Upper lobe of left lung (tissue), 6 donors: ENCODE data around the gene PILRB. TPM values are rescaled to one million over a fixed set of nuclear protein-coding genes. Genes with fewer than 3 reads are reported as not detected.
A peak's percentile ranks its signal among the peaks of the same experiment; 100 is the strongest.
"Not testable (repeated sequence)": the region's sequence is repeated elsewhere in the genome, so short reads cannot be mapped to it uniquely, and the experiment has no call there.

Experiments
- ATAC-seq, 2 donors: fragments of 200-7000 bp; cut with Tn5 transposase; one replicate each; pipeline ENCODE4 v1.9.1; 2022; ENCODE audit warnings: mild to moderate bottlenecking in 2 of 2, moderate library complexity in 2 of 2; ENCODE audit not compliant: low FRiP score in 2 of 2
- DNase-seq, 2 donors: peaks; one replicate each; pipeline ENCODE4 v3.0.0-alpha.2; 2019 to 2020
- H3K27ac ChIP-seq, 4 donors: fragments of 200-600 bp; sonication (generic); one replicate each; pipeline ENCODE4 v1.5.1; 2016 to 2019
- H3K27me3 ChIP-seq, 4 donors: fragments of 200-600 bp; sonication (generic); one replicate each; pipeline ENCODE4 v1.5.1; 2017 to 2019
- H3K36me3 ChIP-seq, 4 donors: fragments of 200-600 bp; sonication (generic); one replicate each; pipeline ENCODE4 v1.5.1; 2016 to 2019
- H3K4me1 ChIP-seq, 4 donors: fragments of 200-600 bp; sonication (generic); one replicate each; pipeline ENCODE4 v1.5.1; 2018 to 2019
- H3K4me3 ChIP-seq, 4 donors: fragments of 200-600 bp; sonication (generic); one replicate each; pipeline ENCODE4 v1.5.1; 2017 to 2019; ENCODE audit warnings: mild to moderate bottlenecking in 2 of 4, moderate library complexity in 1 of 4
- H3K9me3 ChIP-seq, 4 donors: fragments of 200-600 bp; sonication (generic); one replicate each; pipeline ENCODE4 v1.5.1; 2018 to 2019
- EP300 ChIP-seq, 4 donors: sonication (generic); formaldehyde crosslinking; IDR thresholded peaks; one replicate each; pipeline ENCODE4 v1.5.1; 2017; ENCODE audit warnings: antibody characterized with exemption in 4 of 4, control low read depth in 2 of 4
- POLR2A ChIP-seq, 4 donors: fragments of 450-650 bp; IDR thresholded peaks; one replicate each; pipeline ENCODE4 v1.5.1; 2016 to 2017; ENCODE audit warnings: antibody characterized with exemption in 4 of 4, mild to moderate bottlenecking in 2 of 4
- POLR2AphosphoS5 ChIP-seq, 2 donors: sonication (generic); formaldehyde crosslinking; IDR thresholded peaks; one replicate each; pipeline ENCODE4 v1.5.1; 2017; ENCODE audit warnings: antibody characterized with exemption in 2 of 2
- WGBS, 2 donors: methylation state at CpG; one replicate each; pipeline ENCODE4 v1.1.5; 2017 to 2018; 5-methylcytosine and 5-hydroxymethylcytosine counted together
- total RNA-seq, 6 donors: library from RNA; depleted of rRNA in 4 of 6; stranded (reverse); fragments of >200 nt in 4 of 6; gene quantifications; one replicate each; pipeline versions ENCODE4 v1.1.0 to v1.2.1, GENCODE V29; 2016 to 2021
- TF ChIP-seq, protein P1 (sequence below), 6 experiments: fragments of 450-650 bp in 4 of 6; fragments of 200-600 bp in 2 of 6; sonication (generic) in 2 of 6; IDR thresholded peaks; one replicate each; pipeline ENCODE4 v1.5.1; 2016 to 2019; ENCODE audit warnings: antibody characterized with exemption in 6 of 6
- donor health status: DM: no; HTN: no; CAD: no; lungs with moderate emphysema.
- donor health status: DM: no; HTN: yes; CAD: no; lungs with severe emphysema.

Gene PILRB
- total RNA-seq, 6 donors from 2014 or later, result 18.4 to 259 (median 39.9) TPM

- Histone ChIP-seq H3K4me3 (no peak overlapping the region), H3K36me3 (peaks cover 0 to 8% (median 0%) of the 10 kb centered on the region in 4 donors), H3K27me3 (no peaks in the 10 kb centered on the region), H3K27ac (peak overlapping the region; percentile 82 to 89 (median 86)), H3K9me3 (no peaks in the 10 kb centered on the region), H3K4me1 (peaks cover 9 to 25% (median 18%) of the 10 kb centered on the region in 4 donors)
- WGBS, 2 donors, result 28 to 33% methylated on average over 4 to 8 of the region's 8 CpGs
- ATAC-seq, result peak; percentile 20 to 52
- peak; percentile 50 to 66 for DNase-seq
- TF ChIP-seq EP300 (IDR thresholded peaks at IDR 0.05), result no peak
- peak in 1 of 4 donors; percentile 67 for TF ChIP-seq POLR2A (IDR thresholded peaks at IDR 0.05)
- TF ChIP-seq, protein P1, sequence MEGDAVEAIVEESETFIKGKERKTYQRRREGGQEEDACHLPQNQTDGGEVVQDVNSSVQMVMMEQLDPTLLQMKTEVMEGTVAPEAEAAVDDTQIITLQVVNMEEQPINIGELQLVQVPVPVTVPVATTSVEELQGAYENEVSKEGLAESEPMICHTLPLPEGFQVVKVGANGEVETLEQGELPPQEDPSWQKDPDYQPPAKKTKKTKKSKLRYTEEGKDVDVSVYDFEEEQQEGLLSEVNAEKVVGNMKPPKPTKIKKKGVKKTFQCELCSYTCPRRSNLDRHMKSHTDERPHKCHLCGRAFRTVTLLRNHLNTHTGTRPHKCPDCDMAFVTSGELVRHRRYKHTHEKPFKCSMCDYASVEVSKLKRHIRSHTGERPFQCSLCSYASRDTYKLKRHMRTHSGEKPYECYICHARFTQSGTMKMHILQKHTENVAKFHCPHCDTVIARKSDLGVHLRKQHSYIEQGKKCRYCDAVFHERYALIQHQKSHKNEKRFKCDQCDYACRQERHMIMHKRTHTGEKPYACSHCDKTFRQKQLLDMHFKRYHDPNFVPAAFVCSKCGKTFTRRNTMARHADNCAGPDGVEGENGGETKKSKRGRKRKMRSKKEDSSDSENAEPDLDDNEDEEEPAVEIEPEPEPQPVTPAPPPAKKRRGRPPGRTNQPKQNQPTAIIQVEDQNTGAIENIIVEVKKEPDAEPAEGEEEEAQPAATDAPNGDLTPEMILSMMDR (IDR thresholded peaks at IDR 0.05), result no peak
- peak in 1 of 2 donors; percentile 42 for TF ChIP-seq POLR2AphosphoS5 (IDR thresholded peaks at IDR 0.05)
Observed at GRCh38 chr7:100372256-100372655, 14.3 kb downstream of the PILRB start.

DNA sequence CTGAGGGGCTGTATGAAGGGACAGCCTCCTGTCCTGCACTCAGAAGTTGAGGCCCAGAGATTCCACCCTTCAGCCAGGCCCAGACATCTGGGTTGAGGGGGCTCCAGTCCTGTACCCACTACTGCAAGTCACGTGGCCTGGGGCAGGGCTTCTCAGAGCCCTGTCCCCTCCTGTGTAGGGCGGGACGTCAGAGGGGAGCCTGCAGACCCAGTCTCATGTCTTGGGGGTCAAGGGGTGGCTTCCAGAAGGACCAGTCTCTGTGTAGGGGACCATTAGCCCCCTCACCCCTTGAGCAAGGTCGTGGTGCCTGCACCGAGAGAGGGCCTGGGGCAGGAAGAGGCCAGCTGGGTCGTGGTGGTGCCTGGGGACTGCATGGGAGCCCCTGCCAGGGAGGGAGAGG lies 14.8 kb downstream of the PILRB start:
- Histone ChIP-seq H3K9me3 (no peaks in the 10 kb centered on the region), H3K27me3 (no peaks in the 10 kb centered on the region), H3K4me3 (no peak overlapping the region), H3K36me3 (peaks cover 0 to 4% (median 0%) of the 10 kb centered on the region in 4 donors), H3K4me1 (peaks cover 9 to 23% (median 18%) of the 10 kb centered on the region in 4 donors), H3K27ac (peak overlapping the region; percentile 82 to 89 (median 86))
- TF ChIP-seq POLR2AphosphoS5 (IDR thresholded peaks at IDR 0.05) (no peak), EP300 (IDR thresholded peaks at IDR 0.05) (no peak), POLR2A (IDR thresholded peaks at IDR 0.05) (no peak)
- TF ChIP-seq, protein P1 (IDR thresholded peaks at IDR 0.05), result no peak
- peak in 1 of 2 donors; percentile 35 for DNase-seq
- peak in 1 of 2 donors; percentile 6 for ATAC-seq
- WGBS, 2 donors, result 58% methylated on average over 6 of the region's 6 CpGs; no CpG with 5 or more reads in 1 of the 2 donors

- TF ChIP-seq POLR2A (IDR thresholded peaks at IDR 0.05), result peak in 1 of 4 donors; percentile 71
- TF ChIP-seq POLR2AphosphoS5 (IDR thresholded peaks at IDR 0.05), result peak; percentile 53 to 54
- TF ChIP-seq, protein P1 (IDR thresholded peaks at IDR 0.05), result no peak
- no peak for TF ChIP-seq EP300 (IDR thresholded peaks at IDR 0.05)
- H3K4me1 ChIP-seq, result peaks cover 9 to 23% (median 16%) of the 10 kb centered on the region in 4 donors
- no peaks in the 10 kb centered on the region for H3K9me3 ChIP-seq
- DNase-seq, result peak; percentile 56 to 82
- H3K27me3 ChIP-seq, result no peaks in the 10 kb centered on the region
- 26 to 48% methylated on average over 3 to 11 of the region's 12 CpGs for WGBS, 2 donors
- peak within 1 kb of the TSS; percentile 82 to 89 (median 86) for H3K27ac ChIP-seq
- no peaks in the 10 kb centered on the region for H3K36me3 ChIP-seq
- ATAC-seq, result peak; percentile 70 to 76
- peak within 1 kb of the TSS in 3 of 4 donors; percentile 18 to 40 (median 32) for H3K4me3 ChIP-seq
Observed at GRCh38 chr7:100373261-100373831, 15.4 kb downstream of the PILRB start, which contains the start of gene PILRA. Gene PILRA, plus strand, starts transcription at chr7:100373487. Its CDS starts 170 bp downstream, at chr7:100373657.

DNA sequence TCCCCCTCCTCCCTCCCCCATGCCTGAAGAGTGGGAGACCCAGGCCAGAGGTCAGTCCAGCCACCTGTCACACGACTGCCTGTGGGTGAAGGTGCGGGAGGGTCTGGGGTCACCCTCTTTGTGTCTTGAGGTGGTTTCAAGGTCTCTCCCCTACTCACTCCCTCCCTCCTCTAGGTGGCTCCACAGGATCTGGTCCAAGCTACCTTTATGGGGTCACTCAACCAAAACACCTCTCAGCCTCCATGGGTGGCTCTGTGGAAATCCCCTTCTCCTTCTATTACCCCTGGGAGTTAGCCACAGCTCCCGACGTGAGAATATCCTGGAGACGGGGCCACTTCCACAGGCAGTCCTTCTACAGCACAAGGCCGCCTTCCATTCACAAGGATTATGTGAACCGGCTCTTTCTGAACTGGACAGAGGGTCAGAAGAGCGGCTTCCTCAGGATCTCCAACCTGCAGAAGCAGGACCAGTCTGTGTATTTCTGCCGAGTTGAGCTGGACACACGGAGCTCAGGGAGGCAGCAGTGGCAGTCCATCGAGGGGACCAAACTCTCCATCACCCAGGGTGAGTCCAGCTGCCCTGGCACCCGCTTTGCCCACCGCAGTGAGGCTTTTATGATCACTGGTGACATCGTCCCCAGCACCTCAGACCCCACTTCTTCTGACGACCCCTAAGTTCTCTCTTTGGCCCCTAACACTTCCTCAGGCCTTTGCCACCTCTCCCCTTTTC lies 16.1 kb downstream of the PILRB start:
- DNase-seq, H3K9me3 ChIP-seq, H3K36me3 ChIP-seq, ATAC-seq, H3K27me3 ChIP-seq: not testable (repeated sequence)
- WGBS, 2 donors, result 73 to 77% methylated on average over 13 to 14 of the region's 15 CpGs
- H3K4me3 ChIP-seq, result peak overlapping the region in 3 of 4 donors; percentile 18 to 40 (median 32)
- peak overlapping the region; percentile 82 to 89 (median 86) for H3K27ac ChIP-seq
- peaks cover 9 to 23% (median 15%) of the 10 kb centered on the region in 4 donors for H3K4me1 ChIP-seq

DNA sequence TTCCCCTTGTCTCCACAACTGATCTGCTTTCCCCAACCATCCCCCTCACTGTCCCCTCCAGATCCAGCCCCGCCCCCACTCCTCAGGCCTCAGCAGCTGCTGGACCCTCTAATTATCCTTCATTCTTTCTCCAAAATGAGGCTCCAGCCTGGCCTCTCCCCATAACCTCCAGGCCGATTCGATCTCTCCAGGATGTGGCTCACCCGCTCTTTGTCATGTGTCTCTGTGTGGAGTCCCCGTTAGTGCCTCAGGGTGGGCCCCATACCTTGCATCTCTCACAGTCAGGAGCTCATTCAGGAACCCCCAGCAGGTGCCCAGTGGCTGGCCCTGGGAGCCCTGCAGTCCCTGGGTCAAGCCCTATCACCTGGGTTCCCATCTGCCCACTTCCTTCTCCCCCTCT lies 16.7 kb downstream of the PILRB start:
- H3K4me3 ChIP-seq, result peak overlapping the region in 3 of 4 donors; percentile 18 to 40 (median 32)
- TF ChIP-seq POLR2AphosphoS5 (IDR thresholded peaks at IDR 0.05), result no peak
- TF ChIP-seq, protein P1 (IDR thresholded peaks at IDR 0.05), result no peak
- TF ChIP-seq POLR2A (IDR thresholded peaks at IDR 0.05), result no peak
- no peak for TF ChIP-seq EP300 (IDR thresholded peaks at IDR 0.05)
- WGBS, 2 donors, result 77 to 79% methylated on average over 5 of the region's 5 CpGs
- ATAC-seq (no peak), DNase-seq (peak in 1 of 2 donors; percentile 32)
- H3K27me3 ChIP-seq, result no peaks in the 10 kb centered on the region
- H3K36me3 ChIP-seq, result no peaks in the 10 kb centered on the region
- H3K4me1 ChIP-seq, result peaks cover 9 to 23% (median 15%) of the 10 kb centered on the region in 4 donors
- no peaks in the 10 kb centered on the region for H3K9me3 ChIP-seq
- peak overlapping the region in 1 of 4 donors; percentile 23 for H3K27ac ChIP-seq
